Esophagus muscularis mucosa (tissue), 4 donors: ENCODE measurements around the gene PPP1R37. TPM values are rescaled to one million over a fixed set of nuclear protein-coding genes. Genes with fewer than 3 reads are reported as not detected.

Source experiments
- DNase-seq: peaks from one replicate; pipeline ENCODE4 v3.0.0-alpha.2; 2017; ENCODE audit errors: extremely low spot score
- H3K27ac ChIP-seq, 4 donors: fragments of 200-600 bp; sonication (generic); replicated peaks in 1 of 4; 1 replicate in 3 of 4; 2 replicates in 1 of 4; pipeline ENCODE4 v1.5.1; 2016 to 2019; ENCODE audit warnings: mild to moderate bottlenecking in 1 of 4
- H3K27me3 ChIP-seq, 4 donors: fragments of 200-600 bp; sonication (generic); one replicate each; pipeline versions ENCODE4 v1.5.1 to v1.6.0; 2016 to 2019
- H3K36me3 ChIP-seq, 4 donors: fragments of 200-600 bp; sonication (generic); one replicate each; pipeline ENCODE4 v1.5.1; 2016 to 2019
- H3K4me1 ChIP-seq, 4 donors: fragments of 200-600 bp; sonication (generic); one replicate each; pipeline ENCODE4 v1.5.1; 2016 to 2019
- H3K4me3 ChIP-seq, 4 donors: fragments of 200-600 bp; sonication (generic); 1 replicate in 2 of 4; 2 replicates in 2 of 4; pipeline ENCODE4 v1.5.1; 2016 to 2019; ENCODE audit warnings: mild to moderate bottlenecking in 4 of 4, moderate library complexity in 1 of 4
- H3K9me3 ChIP-seq, 4 donors: fragments of 200-600 bp; sonication (generic); 1 replicate in 3 of 4; 2 replicates in 1 of 4; pipeline ENCODE4 v1.5.1; 2016 to 2019
- EP300 ChIP-seq: sonication (generic); formaldehyde crosslinking; IDR thresholded peaks from one replicate; pipeline ENCODE4 v1.6.1; 2017; ENCODE audit warnings: antibody characterized with exemption
- POLR2A ChIP-seq: fragments of 450-650 bp; IDR thresholded peaks from one replicate; pipeline ENCODE4 v1.6.1; 2017; ENCODE audit warnings: antibody characterized with exemption, moderate library complexity, mild to moderate bottlenecking, low read depth
- POLR2AphosphoS5 ChIP-seq, 2 donors: sonication (generic); formaldehyde crosslinking; IDR thresholded peaks; one replicate each; pipeline ENCODE4 v1.6.1; 2017; ENCODE audit warnings: antibody characterized with exemption in 2 of 2
- WGBS: methylation state at CpG from one replicate; pipeline ENCODE4 v1.1.5; 2018; 5-methylcytosine and 5-hydroxymethylcytosine counted together
- intact Hi-C: fragments of 100-400 bp; cut with DNase I; formaldehyde crosslinking; loops from one replicate; pipeline ENCODE4 v1.15.1; 2023
- total RNA-seq, 4 donors: library from RNA; depleted of rRNA; stranded (reverse); fragments of >200 nt; gene quantifications; one replicate each; pipeline versions ENCODE4 v1.1.0 to v1.2.1, GENCODE V29; 2016
- TF ChIP-seq, protein P1 (sequence below), 3 experiments: fragments of 200-600 bp in 2 of 3; fragments of 450-650 bp in 1 of 3; sonication (generic) in 2 of 3; IDR thresholded peaks; one replicate each; pipeline ENCODE4 v1.5.1; 2017 to 2019; ENCODE audit warnings: antibody characterized with exemption in 3 of 3, mild to moderate bottlenecking in 2 of 3, moderate library complexity in 1 of 3

Gene PPP1R37
- total RNA-seq, 4 donors from 2014 or later = 21.0 to 46.7 (median 28.3) TPM

DNA sequence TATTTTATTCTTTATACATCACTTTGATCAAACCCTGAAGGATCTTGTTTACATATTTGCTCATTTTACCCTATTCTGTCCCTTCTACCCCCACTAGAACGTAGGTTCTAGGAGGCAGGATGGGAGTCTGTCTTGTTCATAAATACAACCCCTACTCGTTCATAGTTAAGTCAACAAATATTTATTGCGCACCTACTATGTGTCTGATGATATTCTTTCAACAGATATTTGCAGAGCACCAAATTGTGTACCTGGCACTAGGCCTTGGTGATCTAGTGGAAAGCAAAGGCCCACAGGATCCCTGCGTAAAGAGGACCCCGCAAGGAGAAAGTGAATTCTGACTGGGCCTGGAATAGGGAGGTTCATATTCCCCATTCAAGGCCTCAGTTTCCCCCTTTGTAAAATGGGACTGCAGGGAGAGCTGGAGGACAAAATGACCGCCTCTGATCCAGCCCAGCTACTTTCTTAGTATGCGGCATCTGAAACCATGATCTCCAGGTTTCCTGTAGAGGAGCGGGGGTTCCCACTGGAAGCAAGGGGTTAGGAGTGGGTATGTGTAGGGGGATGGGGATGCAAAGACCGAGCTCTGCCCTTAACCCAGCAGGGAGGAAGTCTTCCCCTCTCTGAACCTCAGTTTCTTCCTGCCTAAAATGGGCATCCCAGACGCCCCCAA is 14.5 kb upstream of the PPP1R37 start:
- Histone ChIP-seq H3K27me3 (no peaks in the 10 kb centered on the region), H3K4me1 (peaks cover 33 to 50% (median 49%) of the 10 kb centered on the region in 4 donors), H3K36me3 (peaks cover 0 to 21% (median 12%) of the 10 kb centered on the region in 4 donors), H3K4me3 (peak overlapping the region; percentile 72 to 93 (median 82)), H3K27ac (peak overlapping the region; percentile 76 to 78 (median 76)), H3K9me3 (no peaks in the 10 kb centered on the region)
- intact Hi-C loops = loop anchor here (10.0 kb wide), 1 partner anchor 184 kb away; the partner anchor contains the start of gene TOMM40
- 81% methylated on average over 7 of the region's 10 CpGs for WGBS
- TF ChIP-seq POLR2A (no peak), EP300 (no peak), POLR2AphosphoS5 (IDR thresholded peaks at IDR 0.05) (no peak)
- TF ChIP-seq, protein P1, sequence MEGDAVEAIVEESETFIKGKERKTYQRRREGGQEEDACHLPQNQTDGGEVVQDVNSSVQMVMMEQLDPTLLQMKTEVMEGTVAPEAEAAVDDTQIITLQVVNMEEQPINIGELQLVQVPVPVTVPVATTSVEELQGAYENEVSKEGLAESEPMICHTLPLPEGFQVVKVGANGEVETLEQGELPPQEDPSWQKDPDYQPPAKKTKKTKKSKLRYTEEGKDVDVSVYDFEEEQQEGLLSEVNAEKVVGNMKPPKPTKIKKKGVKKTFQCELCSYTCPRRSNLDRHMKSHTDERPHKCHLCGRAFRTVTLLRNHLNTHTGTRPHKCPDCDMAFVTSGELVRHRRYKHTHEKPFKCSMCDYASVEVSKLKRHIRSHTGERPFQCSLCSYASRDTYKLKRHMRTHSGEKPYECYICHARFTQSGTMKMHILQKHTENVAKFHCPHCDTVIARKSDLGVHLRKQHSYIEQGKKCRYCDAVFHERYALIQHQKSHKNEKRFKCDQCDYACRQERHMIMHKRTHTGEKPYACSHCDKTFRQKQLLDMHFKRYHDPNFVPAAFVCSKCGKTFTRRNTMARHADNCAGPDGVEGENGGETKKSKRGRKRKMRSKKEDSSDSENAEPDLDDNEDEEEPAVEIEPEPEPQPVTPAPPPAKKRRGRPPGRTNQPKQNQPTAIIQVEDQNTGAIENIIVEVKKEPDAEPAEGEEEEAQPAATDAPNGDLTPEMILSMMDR (IDR thresholded peaks at IDR 0.05) = no peak
- DNase-seq = no peak

DNA sequence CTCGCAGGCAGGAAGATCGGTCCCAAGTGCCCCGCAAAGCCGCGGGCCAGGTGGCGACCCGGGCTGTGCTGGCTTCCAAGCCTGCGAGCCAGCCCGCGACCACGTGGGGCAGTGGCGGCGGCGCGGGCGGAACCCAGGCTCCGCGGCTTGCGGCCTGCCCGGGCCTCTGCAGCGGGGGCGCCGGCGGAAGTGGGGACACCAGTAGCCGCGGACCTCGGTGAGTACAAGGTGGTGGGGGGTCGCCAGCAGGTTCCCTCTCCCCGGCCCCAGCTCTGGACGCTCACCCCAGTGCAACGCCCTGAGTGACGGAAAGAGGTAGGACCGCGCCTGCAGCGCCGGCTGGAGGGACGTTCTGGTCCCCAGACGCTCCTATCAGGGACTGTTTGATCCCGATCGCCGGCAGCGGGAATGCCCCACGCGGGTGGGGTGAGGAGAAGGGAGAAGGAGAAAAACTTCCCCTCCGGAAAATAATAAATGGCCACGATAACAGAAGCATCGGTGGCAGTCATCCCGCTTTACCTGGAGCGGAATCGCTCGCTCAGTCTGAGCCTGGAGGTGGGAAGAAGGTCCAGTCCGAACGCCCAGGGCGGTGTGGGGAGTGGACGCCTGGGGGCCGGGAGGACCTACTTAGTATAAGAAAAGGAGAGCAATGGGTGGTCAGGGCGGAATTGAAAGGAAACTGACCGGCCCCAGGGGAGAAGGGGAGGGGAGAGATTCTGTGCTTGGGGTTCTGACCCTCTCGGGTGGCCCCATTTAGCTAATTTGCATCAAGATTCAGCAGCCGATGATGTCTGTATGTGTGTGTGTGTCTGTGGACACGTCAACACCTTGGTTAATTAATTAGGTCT is 13.7 kb upstream of the PPP1R37 start, which contains the start of gene GEMIN7:
TSS of gene GEMIN7 (plus strand) at position 198 of the 848 bp plus-strand sequence. CDS start 10,855 bp downstream, outside the sequence.
- peaks cover 33 to 50% (median 49%) of the 10 kb centered on the region in 4 donors for H3K4me1 ChIP-seq

DNA sequence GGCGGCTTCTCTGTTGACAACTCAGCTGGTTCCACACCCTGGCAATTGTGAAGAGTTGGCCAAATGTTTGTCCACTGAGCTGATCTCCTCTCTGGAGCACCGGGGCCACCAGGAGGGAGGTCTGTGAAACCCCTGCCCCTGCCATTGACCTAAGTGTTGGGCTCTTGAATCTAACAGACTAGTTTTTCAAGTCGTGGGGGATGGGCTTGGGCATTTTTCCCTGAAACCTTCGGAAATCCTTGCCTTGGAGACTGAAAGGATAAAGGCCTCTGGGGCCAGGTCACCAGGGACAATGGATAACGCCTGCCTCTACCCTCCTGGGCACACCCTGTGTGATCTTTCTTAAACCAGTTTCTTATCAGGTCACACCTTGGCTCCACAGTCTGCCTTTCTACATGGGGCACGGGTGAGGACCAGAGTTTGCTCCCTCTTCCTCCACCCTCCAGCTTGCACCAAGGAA is 13.0 kb upstream of the PPP1R37 start:
- no peak for DNase-seq
- TF ChIP-seq POLR2AphosphoS5 (IDR thresholded peaks at IDR 0.05) (no peak), EP300 (no peak), POLR2A (no peak)
- TF ChIP-seq, protein P1 (IDR thresholded peaks at IDR 0.05) = no peak
- H3K9me3 ChIP-seq = no peaks in the 10 kb centered on the region
- no peaks in the 10 kb centered on the region for H3K27me3 ChIP-seq
- peak overlapping the region in 3 of 4 donors; percentile 76 to 78 (median 77) for H3K27ac ChIP-seq
- WGBS = 19% methylated on average over 5 of the region's 6 CpGs
- intact Hi-C loops = loop anchor here (10.0 kb wide), 1 partner anchor 185 kb away; the partner anchor contains the start of gene TOMM40
- H3K36me3 ChIP-seq = peaks cover 0 to 29% (median 17%) of the 10 kb centered on the region in 4 donors
- H3K4me3 ChIP-seq = peak overlapping the region; percentile 72 to 93 (median 82)
- peaks cover 33 to 48% (median 47%) of the 10 kb centered on the region in 4 donors for H3K4me1 ChIP-seq

More for the DNA sequence above, 13.7 kb upstream of the PPP1R37 start, which contains the start of gene GEMIN7:
- no peak for DNase-seq
- Histone ChIP-seq H3K27ac (peak within 1 kb of the TSS; percentile 76 to 78 (median 76)), H3K36me3 (peaks cover 0 to 24% (median 12%) of the 10 kb centered on the region in 4 donors), H3K27me3 (no peaks in the 10 kb centered on the region), H3K9me3 (no peaks in the 10 kb centered on the region), H3K4me3 (peak within 1 kb of the TSS; percentile 72 to 93 (median 82))
- WGBS = under 1% methylated on average over 29 of the region's 61 CpGs
- intact Hi-C loops = loop anchor here (10.0 kb wide), 1 partner anchor 184 kb away; the partner anchor contains the start of gene TOMM40
- TF ChIP-seq POLR2AphosphoS5 (IDR thresholded peaks at IDR 0.05) (peak; percentile 56 to 69), EP300 (no peak), POLR2A (no peak)
- TF ChIP-seq, protein P1 (IDR thresholded peaks at IDR 0.05) = peak; percentile 19 to 34 (median 26)

DNA sequence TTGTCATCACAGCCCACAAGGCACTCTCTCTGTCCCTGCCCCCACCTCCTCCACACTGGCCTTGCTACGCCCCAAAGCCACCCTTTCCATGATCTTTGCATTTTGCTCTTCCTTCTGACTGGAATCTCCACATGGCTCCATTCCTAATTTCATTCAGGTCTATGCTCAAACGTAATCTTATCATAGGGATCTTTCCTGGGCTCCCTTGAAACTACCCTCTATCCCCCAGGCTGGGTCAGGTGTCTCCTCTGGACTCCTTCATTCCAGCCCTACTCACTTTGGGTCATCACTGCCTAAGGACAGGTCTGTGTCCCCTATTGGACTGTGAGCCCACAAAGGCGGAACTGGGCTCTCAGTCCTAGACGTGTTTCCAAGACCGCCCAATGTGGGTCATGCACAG is 10.8 kb upstream of the PPP1R37 start:
- no peak for DNase-seq
- H3K27me3 ChIP-seq = no peaks in the 10 kb centered on the region
- H3K9me3 ChIP-seq = no peaks in the 10 kb centered on the region
- TF ChIP-seq EP300 (no peak), POLR2A (no peak), POLR2AphosphoS5 (IDR thresholded peaks at IDR 0.05) (no peak)
- TF ChIP-seq, protein P1 (IDR thresholded peaks at IDR 0.05) = no peak
- H3K4me3 ChIP-seq = no peak overlapping the region
- peaks cover 0 to 46% (median 28%) of the 10 kb centered on the region in 4 donors for H3K36me3 ChIP-seq
- intact Hi-C loops = no loop called here
- WGBS = 87% methylated on average over 5 of the region's 5 CpGs
- peaks cover 24 to 27% (median 25%) of the 10 kb centered on the region in 4 donors for H3K4me1 ChIP-seq
- H3K27ac ChIP-seq = no peak overlapping the region
